Trophoblast cell (in vitro differentiated cells and primary cell): ENCODE measurements around the gene PLA1A.

ENCODE experiments used
- DNase-seq, 2 donors: peaks; one replicate each; pipeline ENCODE4 v3.0.0-alpha.2; 2016
- H2AFZ ChIP-seq: 2 replicates; pipeline ENCODE4 v1.6.1; 2013; ENCODE audit warnings: low read length, moderate library complexity, mild to moderate bottlenecking; ENCODE audit not compliant: insufficient read depth, poor library complexity
- H2AK5ac ChIP-seq: 2 replicates; pipeline ENCODE4 v1.6.1; 2013; ENCODE audit warnings: mild to moderate bottlenecking, low read length
- H2BK120ac ChIP-seq: 2 replicates; pipeline ENCODE4 v1.6.1; 2013; ENCODE audit warnings: low read length, mild to moderate bottlenecking, moderate library complexity; ENCODE audit not compliant: insufficient read depth, poor library complexity
- H2BK12ac ChIP-seq: 2 replicates; pipeline ENCODE4 v1.6.1; 2013; ENCODE audit warnings: mild to moderate bottlenecking, low read length, moderate library complexity
- H2BK5ac ChIP-seq: 2 replicates; pipeline ENCODE4 v1.6.1; 2013; ENCODE audit warnings: low read length, low read depth, moderate library complexity, mild to moderate bottlenecking; ENCODE audit not compliant: poor library complexity
- H3K14ac ChIP-seq: 2 replicates; pipeline ENCODE4 v1.6.1; 2013; ENCODE audit warnings: mild to moderate bottlenecking, low read length
- H3K18ac ChIP-seq: 2 replicates; pipeline ENCODE4 v1.6.1; 2013; ENCODE audit warnings: mild to moderate bottlenecking, low read length
- H3K23ac ChIP-seq: 2 replicates; pipeline ENCODE4 v1.6.1; 2013; ENCODE audit warnings: low read length
- H3K27ac ChIP-seq: 2 replicates; pipeline ENCODE4 v1.5.1; 2013; ENCODE audit warnings: low read depth, mild to moderate bottlenecking, inconsistent platforms, low read length, moderate library complexity
- H3K27me3 ChIP-seq: 2 replicates; pipeline ENCODE4 v1.6.1; 2013; ENCODE audit warnings: inconsistent platforms, mild to moderate bottlenecking, low read length, moderate library complexity; ENCODE audit not compliant: insufficient read depth
- H3K36me3 ChIP-seq, 2 experiments: 1 replicate in 1 of 2; 2 replicates in 1 of 2; pipeline ENCODE4 v1.6.1; 2013; ENCODE audit warnings: low read length in 2 of 2, mild to moderate bottlenecking in 2 of 2, moderate library complexity in 1 of 2; ENCODE audit not compliant: insufficient read depth in 2 of 2, control insufficient read depth in 1 of 2
- H3K4ac ChIP-seq: 2 replicates; pipeline ENCODE4 v1.6.1; 2013; ENCODE audit warnings: low read depth, mild to moderate bottlenecking, low read length, moderate library complexity
- H3K4me1 ChIP-seq, 2 experiments: 1 replicate in 1 of 2; 2 replicates in 1 of 2; pipeline ENCODE4 v1.6.1; 2013; ENCODE audit warnings: low read length in 2 of 2, mild to moderate bottlenecking in 2 of 2, moderate library complexity in 1 of 2; ENCODE audit not compliant: insufficient read depth in 2 of 2, control insufficient read depth in 1 of 2
- H3K4me2 ChIP-seq: 2 replicates; pipeline ENCODE4 v1.6.1; 2013; ENCODE audit warnings: inconsistent platforms, mild to moderate bottlenecking, low read length, moderate library complexity
- H3K4me3 ChIP-seq: 2 replicates; pipeline ENCODE4 v1.5.1; 2013; ENCODE audit warnings: mild to moderate bottlenecking, low read depth, low read length, inconsistent platforms
- H3K79me1 ChIP-seq: one replicate; pipeline ENCODE4 v1.6.1; 2013; ENCODE audit warnings: low read length
- H3K79me2 ChIP-seq: 2 replicates; pipeline ENCODE4 v1.6.1; 2013; ENCODE audit warnings: low read length, mild to moderate bottlenecking; ENCODE audit not compliant: control insufficient read depth, insufficient read depth, poor library complexity
- H3K9ac ChIP-seq: 2 replicates; pipeline ENCODE4 v1.6.1; 2013; ENCODE audit warnings: mild to moderate bottlenecking, low read length
- H3K9me3 ChIP-seq: 2 replicates; pipeline ENCODE4 v1.6.1; 2013; ENCODE audit warnings: low read depth, mild to moderate bottlenecking, control low read depth, inconsistent platforms, low read length; ENCODE audit not compliant: insufficient read depth
- H4K12ac ChIP-seq: 2 replicates; pipeline ENCODE4 v1.6.1; 2013; ENCODE audit warnings: low read depth, mild to moderate bottlenecking, low read length, moderate library complexity
- H4K8ac ChIP-seq: 2 replicates; pipeline ENCODE4 v1.6.1; 2013; ENCODE audit warnings: low read depth, mild to moderate bottlenecking, low read length, moderate library complexity
- H4K91ac ChIP-seq: one replicate; pipeline ENCODE4 v1.6.1; 2013; ENCODE audit warnings: low read depth, mild to moderate bottlenecking, low read length, moderate library complexity
- WGBS: extraction: QIAGEN DNeasy Blood & Tissue Kit; methylation state at CpG from one replicate; pipeline ENCODE4 v1.1.7; 2013; ENCODE audit warnings: missing lambda C conversion rate; ENCODE audit not compliant: insufficient read length, insufficient coverage; ENCODE audit errors: extremely low coverage; 5-methylcytosine and 5-hydroxymethylcytosine counted together

PLA1A gene

GRCh38 chr3:119595639-119596334 lies 1.9 kb upstream of the PLA1A start:
- Histone ChIP-seq H3K27ac (no peak overlapping the region), H3K23ac (no peak overlapping the region), H4K91ac (no peak overlapping the region), H3K9me3 (peaks cover 2% of the 10 kb centered on the region), H3K36me3 (no peaks in the 10 kb centered on the region), H3K4me1 (peaks cover 12 to 14% of the 10 kb centered on the region in 2 experiments), H2BK12ac (no peak overlapping the region), H3K9ac (no peak overlapping the region), H2AK5ac (no peak overlapping the region), H2AFZ (no peak overlapping the region), H3K4ac (no peak overlapping the region), H2BK120ac (no peak overlapping the region), H3K79me2 (no peaks in the 10 kb centered on the region), H3K27me3 (no peaks in the 10 kb centered on the region), H3K4me2 (no peak overlapping the region), H3K79me1 (no peaks in the 10 kb centered on the region), H4K12ac (no peak overlapping the region), H3K14ac (no peak overlapping the region), H2BK5ac (no peak overlapping the region), H4K8ac (no peak overlapping the region), H3K4me3 (no peak overlapping the region), H3K18ac (no peak overlapping the region)
- DNase-seq: no peak
- no CpG with 5 or more reads among the region's 7 CpGs for WGBS

GRCh38 chr3:119596398-119596797 lies 1.3 kb upstream of the PLA1A start:
- peaks cover 3% of the 10 kb centered on the region for H3K9me3 ChIP-seq
- peaks cover 12 to 14% of the 10 kb centered on the region in 2 experiments for H3K4me1 ChIP-seq
- no peaks in the 10 kb centered on the region for H3K36me3 ChIP-seq
- H3K27me3 ChIP-seq: no peaks in the 10 kb centered on the region
- no peak overlapping the region for H3K18ac ChIP-seq
- H3K9ac ChIP-seq: no peak overlapping the region
- H3K79me2 ChIP-seq: no peaks in the 10 kb centered on the region
- H3K23ac ChIP-seq: no peak overlapping the region
- H3K4me2 ChIP-seq: no peak overlapping the region
- H3K14ac ChIP-seq: no peak overlapping the region
- H2BK5ac ChIP-seq: no peak overlapping the region
- H3K79me1 ChIP-seq: no peaks in the 10 kb centered on the region
- no peak overlapping the region for H3K4ac ChIP-seq
- H2AFZ ChIP-seq: no peak overlapping the region
- H2AK5ac ChIP-seq: no peak overlapping the region
- H4K8ac ChIP-seq: no peak overlapping the region
- no peak overlapping the region for H3K4me3 ChIP-seq
- WGBS: no CpG with 5 or more reads among the region's 6 CpGs
- H4K12ac ChIP-seq: no peak overlapping the region
- no peak overlapping the region for H2BK120ac ChIP-seq
- H4K91ac ChIP-seq: no peak overlapping the region
- DNase-seq: no peak
- no peak overlapping the region for H3K27ac ChIP-seq
- no peak overlapping the region for H2BK12ac ChIP-seq

DNA sequence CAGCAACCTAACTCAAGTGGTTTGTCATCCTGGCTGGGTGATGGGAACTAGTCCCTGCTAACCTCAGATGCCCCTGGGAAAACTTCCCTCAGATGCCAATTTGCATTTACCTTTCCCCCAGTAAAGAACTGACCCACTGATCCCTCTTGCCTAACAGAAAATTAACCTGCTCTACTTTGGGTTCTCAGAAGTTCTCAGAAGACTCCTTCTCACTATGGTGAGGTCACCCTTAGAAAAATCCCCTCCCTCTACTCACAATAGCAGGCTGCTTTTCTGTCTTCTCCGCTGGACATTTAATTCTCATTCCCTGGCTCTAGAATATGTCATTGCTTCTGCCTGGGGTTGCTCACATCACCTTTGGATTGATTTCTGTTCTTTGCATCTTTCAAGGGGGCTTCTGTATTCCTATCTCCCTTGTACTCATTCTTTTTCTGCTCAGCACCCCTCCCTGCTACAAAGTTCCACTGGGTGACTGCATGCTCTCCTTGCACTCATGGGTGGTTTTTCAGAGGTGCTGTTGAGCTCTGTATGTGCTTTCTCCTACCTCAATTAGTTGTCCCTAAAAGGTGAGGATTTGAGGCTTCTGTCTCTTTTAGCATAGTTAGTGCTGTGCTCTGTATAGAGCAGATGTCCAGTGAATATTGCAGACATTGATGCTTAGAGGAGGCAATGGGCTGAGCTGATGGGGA lies 869 bp downstream of the PLA1A start:
- WGBS: no CpG with 5 or more reads among the region's 1 CpG
- Histone ChIP-seq H3K79me1 (no peaks in the 10 kb centered on the region), H3K79me2 (no peaks in the 10 kb centered on the region), H3K18ac (no peak overlapping the region), H2BK5ac (no peak overlapping the region), H3K4me1 (peaks cover 12 to 18% of the 10 kb centered on the region in 2 experiments), H3K23ac (no peak overlapping the region), H3K4me3 (no peak overlapping the region), H4K12ac (no peak overlapping the region), H3K27me3 (no peaks in the 10 kb centered on the region), H3K4ac (no peak overlapping the region), H3K9me3 (peaks cover 3% of the 10 kb centered on the region), H2AFZ (no peak overlapping the region), H3K14ac (no peak overlapping the region), H3K4me2 (no peak overlapping the region), H3K27ac (no peak overlapping the region), H4K8ac (no peak overlapping the region), H3K9ac (no peak overlapping the region), H2BK12ac (no peak overlapping the region), H2AK5ac (no peak overlapping the region), H4K91ac (no peak overlapping the region), H3K36me3 (no peaks in the 10 kb centered on the region), H2BK120ac (no peak overlapping the region)
- DNase-seq: no peak

DNA sequence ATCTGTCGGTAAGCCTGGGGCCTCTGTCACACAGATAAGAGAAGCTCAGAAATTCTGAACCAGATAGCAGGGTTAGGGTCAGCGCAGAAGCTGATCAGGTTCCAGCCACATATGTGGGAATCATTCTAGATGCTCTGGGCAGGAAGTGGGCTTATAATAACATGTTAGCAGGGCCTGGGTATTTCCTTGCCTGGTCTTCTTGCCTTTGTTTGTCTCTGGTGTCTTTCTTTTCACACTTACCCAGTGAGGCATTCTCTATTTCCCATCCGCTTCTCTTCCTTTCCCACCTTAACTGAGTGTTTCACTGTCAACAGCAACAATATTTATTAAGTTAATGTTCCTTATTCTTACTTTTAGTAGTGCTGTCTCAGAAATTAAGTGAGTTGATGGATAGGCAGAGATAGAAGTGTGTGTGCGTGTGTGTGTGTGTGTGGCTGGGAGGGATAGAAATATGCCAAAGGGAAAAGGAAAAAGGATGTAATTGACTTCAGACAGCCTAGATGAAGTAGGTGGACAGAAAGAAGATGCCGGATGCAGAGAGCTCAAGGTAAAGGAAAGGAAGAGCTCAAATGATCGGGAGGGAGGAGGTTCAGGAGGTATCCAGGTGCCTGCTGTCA lies 2.0 kb downstream of the PLA1A start:
- Histone ChIP-seq H2BK5ac (peak overlapping the region; percentile 50), H3K27ac (no peak overlapping the region), H3K18ac (no peak overlapping the region), H3K4me1 (peaks cover 12 to 18% of the 10 kb centered on the region in 2 experiments), H3K79me1 (no peaks in the 10 kb centered on the region), H3K4me3 (no peak overlapping the region), H3K14ac (no peak overlapping the region), H4K12ac (no peak overlapping the region), H3K9me3 (peaks cover 3% of the 10 kb centered on the region), H3K27me3 (no peaks in the 10 kb centered on the region), H2AFZ (no peak overlapping the region), H3K36me3 (no peaks in the 10 kb centered on the region), H3K4me2 (no peak overlapping the region), H2AK5ac (no peak overlapping the region), H2BK12ac (no peak overlapping the region), H4K91ac (peak overlapping the region; percentile 20), H3K9ac (no peak overlapping the region), H4K8ac (no peak overlapping the region), H3K4ac (no peak overlapping the region), H2BK120ac (no peak overlapping the region), H3K79me2 (no peaks in the 10 kb centered on the region), H3K23ac (no peak overlapping the region)
- DNase-seq: no peak
- WGBS: no CpG with 5 or more reads among the region's 6 CpGs
